ENCODE data around the gene GRAMD1C. TPM values are rescaled to one million over a fixed set of nuclear protein-coding genes. Genes with fewer than 3 reads are reported as not detected.

GRAMD1C gene
- total RNA-seq, 1 experiment from 2014 or later = 11.7 TPM

- no peak for DNase-seq (ENCODE audit: low read depth)
Observed at GRCh38 chr3:113952921-113953320, 114.3 kb downstream of the GRAMD1C start.

- DNase-seq (ENCODE audit: low read depth) = peak; percentile 50
Observed at GRCh38 chr3:113953677-113954076, 115.1 kb downstream of the GRAMD1C start.

- DNase-seq (ENCODE audit: low read depth) = no peak
Observed at GRCh38 chr3:113954091-113954685, 115.6 kb downstream of the GRAMD1C start.

- no peak for DNase-seq (ENCODE audit: low read depth)
Observed at GRCh38 chr3:113963879-113964278, 125.3 kb downstream of the GRAMD1C start.

GRCh38 chr3:113966172-113966571 is 127.6 kb downstream of the GRAMD1C start:
- DNase-seq (ENCODE audit: low read depth) = no peak

GRCh38 chr3:113968986-113969385 is 130.4 kb downstream of the GRAMD1C start:
- no peak for DNase-seq (ENCODE audit: low read depth)

- DNase-seq (ENCODE audit: low read depth) = no peak
Observed at GRCh38 chr3:113977822-113978221, 139.2 kb downstream of the GRAMD1C start.

GRCh38 chr3:113979916-113980315 is 141.3 kb downstream of the GRAMD1C start:
- no peak for DNase-seq (ENCODE audit: low read depth)

- no peak for DNase-seq (ENCODE audit: low read depth)
Observed at GRCh38 chr3:113981803-113982202, 143.2 kb downstream of the GRAMD1C start.

GRCh38 chr3:113983544-113983943 is 145.0 kb downstream of the GRAMD1C start:
- no peak for DNase-seq (ENCODE audit: low read depth)

GRCh38 chr3:113985541-113985940 is 147.0 kb downstream of the GRAMD1C start:
- DNase-seq (ENCODE audit: low read depth) = no peak

Other genes with a start within 250 kb of the GRAMD1C start
- gene USF3, start 142.1 kb upstream of the GRAMD1C start, total RNA-seq (2014; rRNA removed; shearing (Covaris generic)) = 6.3 and 7.7 TPM in 2 replicates
- 284 and 420 TPM in 2 replicates for gene NAA50, start 92.5 kb upstream of the GRAMD1C start, total RNA-seq (2014; rRNA removed; shearing (Covaris generic))
- gene ATP6V1A, start 91.8 kb upstream of the GRAMD1C start, total RNA-seq (2014; rRNA removed; shearing (Covaris generic)) = 45.7 and 47.3 TPM in 2 replicates
- gene ZDHHC23, start 109.2 kb downstream of the GRAMD1C start, total RNA-seq (2014; rRNA removed; shearing (Covaris generic)) = 6.0 and 9.2 TPM in 2 replicates
- gene CCDC191, start 217.7 kb downstream of the GRAMD1C start, total RNA-seq (2014; rRNA removed; shearing (Covaris generic)) = 1.1 and 2.7 TPM in 2 replicates
- 37.0 and 82.4 TPM in 2 replicates for gene QTRT2, start 217.9 kb downstream of the GRAMD1C start, total RNA-seq (2014; rRNA removed; shearing (Covaris generic))